Neural progenitor cell (in vitro differentiated cells): Measurements from ENCODE around the gene DISC1. TPM values are rescaled to one million over a fixed set of nuclear protein-coding genes. Genes with fewer than 3 reads are reported as not detected.
A peak's percentile ranks its signal among the peaks of the same experiment; 100 is the strongest.

Source experiments
- DNase-seq: peaks from one replicate; pipeline ENCODE4 v3.0.0-alpha.2; 2016; ENCODE audit warnings: low spot score
- H2AFZ ChIP-seq: fragments of 200-600 bp; sonication (generic); replicated peaks from 2 replicates; pipeline ENCODE4 v1.6.1; 2016; ENCODE audit warnings: antibody characterized with exemption
- H3F3A ChIP-seq: fragments of 200-600 bp; sonication (generic); 2 replicates; pipeline ENCODE4 v1.6.1; 2016; ENCODE audit warnings: antibody characterized with exemption, low read depth
- H3K27ac ChIP-seq: fragments of 200-600 bp; sonication (generic); 2 replicates; pipeline ENCODE4 v1.5.1; 2016; ENCODE audit warnings: mild to moderate bottlenecking
- H3K27me3 ChIP-seq: fragments of 200-600 bp; sonication (generic); 2 replicates; pipeline ENCODE4 v1.6.1; 2016; ENCODE audit warnings: mild to moderate bottlenecking, moderate library complexity
- H3K36me3 ChIP-seq: fragments of 200-600 bp; sonication (generic); 2 replicates; pipeline ENCODE4 v1.5.1; 2016
- H3K4me1 ChIP-seq: fragments of 200-600 bp; sonication (generic); 2 replicates; pipeline ENCODE4 v1.6.1; 2016; ENCODE audit warnings: mixed run types
- H3K4me2 ChIP-seq: fragments of 200-600 bp; sonication (generic); 2 replicates; pipeline ENCODE4 v1.6.1; 2016
- H3K4me3 ChIP-seq: fragments of 200-600 bp; sonication (generic); 2 replicates; pipeline ENCODE4 v1.5.1; 2016
- H3K79me2 ChIP-seq: fragments of 200-600 bp; sonication (generic); 2 replicates; pipeline ENCODE4 v1.6.1; 2016; ENCODE audit warnings: low read depth
- H3K9ac ChIP-seq: fragments of 200-600 bp; sonication (generic); 2 replicates; pipeline ENCODE4 v1.6.1; 2016
- H3K9me3 ChIP-seq: fragments of 200-600 bp; sonication (generic); 2 replicates; pipeline ENCODE4 v1.5.1; 2016; ENCODE audit warnings: low read depth
- H4K20me1 ChIP-seq: fragments of 200-600 bp; sonication (generic); 2 replicates; pipeline ENCODE4 v1.6.1; 2016; ENCODE audit warnings: low read depth
- H3K27ac Mint-ChIP-seq: 3 replicates; pipeline ENCODE4 v1.8.0; 2021; ENCODE audit warnings: mixed read lengths
- H3K27me3 Mint-ChIP-seq: 2 replicates; pipeline ENCODE4 v1.8.0; 2022; ENCODE audit warnings: low read depth, mild to moderate bottlenecking, inconsistent platforms, moderate library complexity, mixed read lengths; ENCODE audit not compliant: insufficient read depth
- H3K36me3 Mint-ChIP-seq: 3 replicates; pipeline ENCODE4 v1.8.0; 2021; ENCODE audit warnings: mixed read lengths
- H3K4me1 Mint-ChIP-seq: 3 replicates; pipeline ENCODE4 v1.8.0; 2021; ENCODE audit warnings: mixed read lengths
- H3K4me3 Mint-ChIP-seq: 3 replicates; pipeline ENCODE4 v1.8.0; 2021; ENCODE audit warnings: mild to moderate bottlenecking, moderate library complexity, mixed read lengths
- H3K9me3 Mint-ChIP-seq: 3 replicates; pipeline ENCODE4 v1.8.0; 2020; ENCODE audit warnings: mixed read lengths
- EZH2 ChIP-seq: fragments of 200-600 bp; sonication (generic); IDR thresholded peaks from 2 replicates; pipeline ENCODE4 v1.6.1; 2017; ENCODE audit warnings: antibody characterized with exemption, mild to moderate bottlenecking, moderate library complexity
- EZH2phosphoT487 ChIP-seq: fragments of 200-600 bp; sonication (generic); IDR thresholded peaks from 2 replicates; pipeline ENCODE4 v1.6.1; 2017; ENCODE audit warnings: antibody characterized with exemption
- total RNA-seq: library from RNA; depleted of rRNA; stranded (reverse); fragments of >200 nt; gene quantifications from 2 replicates; pipeline ENCODE4 v1.2.3, GENCODE V29; 2015; ENCODE audit warnings: low replicate concordance
- TF ChIP-seq, protein P1 (sequence below): fragments of 200-600 bp; sonication (generic); IDR thresholded peaks from 2 replicates; pipeline ENCODE4 v1.5.1; 2017; ENCODE audit warnings: antibody characterized with exemption, mild to moderate bottlenecking

The DISC1 gene
- total RNA-seq, 1 donor from 2014 or later = 1.8 TPM

DNA sequence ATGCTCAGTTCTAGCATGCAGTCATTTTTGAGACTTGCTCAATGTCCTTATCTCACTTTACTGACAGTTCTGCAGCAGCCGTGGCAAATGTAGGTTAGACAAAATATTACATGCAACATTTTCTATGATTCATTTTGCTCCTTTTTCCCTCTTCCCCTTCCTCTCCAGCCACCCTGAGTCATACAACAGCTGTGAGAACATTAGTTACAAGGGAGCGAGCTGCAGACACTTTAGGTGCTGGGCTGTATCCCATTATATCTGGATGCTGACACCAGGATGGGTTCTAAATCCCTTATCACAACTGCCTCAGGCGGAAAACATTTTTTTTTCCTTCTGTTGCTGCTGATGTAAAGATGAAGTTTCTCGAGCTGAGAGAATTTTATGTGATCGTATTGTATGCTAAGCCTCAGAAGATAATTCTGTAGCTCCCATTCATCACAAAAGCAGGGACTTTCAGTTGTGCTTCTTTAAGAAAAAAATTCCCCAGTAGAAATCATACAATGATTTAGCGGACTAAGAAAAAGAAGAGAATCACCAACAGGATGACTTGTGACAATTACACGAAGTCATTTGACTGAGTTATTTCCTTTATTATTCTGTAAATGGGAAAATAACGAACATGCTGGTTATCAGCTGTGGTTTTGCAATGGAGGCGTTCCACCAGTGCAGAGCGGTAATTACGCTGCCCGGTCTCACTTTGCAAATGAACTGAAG, 345.0 kb downstream of the DISC1 start:
- no peak overlapping the region for H2AFZ ChIP-seq
- Mint-ChIP-seq H3K4me3 (no peak overlapping the region), H3K4me1 (peaks cover 3% of the 10 kb centered on the region), H3K36me3 (no peaks in the 10 kb centered on the region), H3K27ac (peak overlapping the region; percentile 9), H3K9me3 (no peaks in the 10 kb centered on the region), H3K27me3 (no peaks in the 10 kb centered on the region)
- no peak for DNase-seq
- H3K27ac ChIP-seq = no peak overlapping the region
- no peaks in the 10 kb centered on the region for H4K20me1 ChIP-seq
- H3K9ac ChIP-seq = no peak overlapping the region
- H3K27me3 ChIP-seq = no peaks in the 10 kb centered on the region
- H3K9me3 ChIP-seq = no peaks in the 10 kb centered on the region
- H3K36me3 ChIP-seq = no peaks in the 10 kb centered on the region
- H3K79me2 ChIP-seq = no peaks in the 10 kb centered on the region
- H3K4me2 ChIP-seq = no peak overlapping the region
- TF ChIP-seq EZH2 (no peak), EZH2phosphoT487 (no peak)
- TF ChIP-seq, protein P1, sequence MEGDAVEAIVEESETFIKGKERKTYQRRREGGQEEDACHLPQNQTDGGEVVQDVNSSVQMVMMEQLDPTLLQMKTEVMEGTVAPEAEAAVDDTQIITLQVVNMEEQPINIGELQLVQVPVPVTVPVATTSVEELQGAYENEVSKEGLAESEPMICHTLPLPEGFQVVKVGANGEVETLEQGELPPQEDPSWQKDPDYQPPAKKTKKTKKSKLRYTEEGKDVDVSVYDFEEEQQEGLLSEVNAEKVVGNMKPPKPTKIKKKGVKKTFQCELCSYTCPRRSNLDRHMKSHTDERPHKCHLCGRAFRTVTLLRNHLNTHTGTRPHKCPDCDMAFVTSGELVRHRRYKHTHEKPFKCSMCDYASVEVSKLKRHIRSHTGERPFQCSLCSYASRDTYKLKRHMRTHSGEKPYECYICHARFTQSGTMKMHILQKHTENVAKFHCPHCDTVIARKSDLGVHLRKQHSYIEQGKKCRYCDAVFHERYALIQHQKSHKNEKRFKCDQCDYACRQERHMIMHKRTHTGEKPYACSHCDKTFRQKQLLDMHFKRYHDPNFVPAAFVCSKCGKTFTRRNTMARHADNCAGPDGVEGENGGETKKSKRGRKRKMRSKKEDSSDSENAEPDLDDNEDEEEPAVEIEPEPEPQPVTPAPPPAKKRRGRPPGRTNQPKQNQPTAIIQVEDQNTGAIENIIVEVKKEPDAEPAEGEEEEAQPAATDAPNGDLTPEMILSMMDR = no peak
- H3K4me3 ChIP-seq = no peak overlapping the region
- H3K4me1 ChIP-seq = peaks cover 5% of the 10 kb centered on the region
- no peaks in the 10 kb centered on the region for H3F3A ChIP-seq

DNA sequence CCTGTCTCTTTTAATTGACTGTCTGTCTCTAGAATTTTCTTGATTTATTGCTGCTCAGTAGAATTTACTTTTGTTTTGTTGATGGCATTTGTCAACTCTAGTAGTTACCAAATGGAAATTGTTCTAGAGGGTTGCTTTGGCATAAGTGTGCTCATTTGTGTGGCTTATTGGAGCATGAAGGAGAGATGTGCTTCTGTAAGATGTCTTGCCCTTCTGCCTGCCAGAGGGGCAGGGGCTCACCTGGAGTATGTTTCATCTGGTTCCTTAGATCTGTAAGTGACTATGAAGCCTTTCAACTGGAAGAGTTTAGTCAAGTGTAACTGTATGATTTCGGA, 345.5 kb downstream of the DISC1 start:
- no peaks in the 10 kb centered on the region for H3F3A ChIP-seq
- Mint-ChIP-seq H3K27me3 (no peaks in the 10 kb centered on the region), H3K4me3 (no peak overlapping the region), H3K27ac (peak overlapping the region; percentile 6), H3K4me1 (peaks cover 3% of the 10 kb centered on the region), H3K9me3 (no peaks in the 10 kb centered on the region), H3K36me3 (no peaks in the 10 kb centered on the region)
- H4K20me1 ChIP-seq = no peaks in the 10 kb centered on the region
- no peaks in the 10 kb centered on the region for H3K9me3 ChIP-seq
- H3K27me3 ChIP-seq = no peaks in the 10 kb centered on the region
- DNase-seq = no peak
- H2AFZ ChIP-seq = no peak overlapping the region
- H3K9ac ChIP-seq = no peak overlapping the region
- no peaks in the 10 kb centered on the region for H3K36me3 ChIP-seq
- no peaks in the 10 kb centered on the region for H3K79me2 ChIP-seq
- no peak overlapping the region for H3K27ac ChIP-seq
- H3K4me3 ChIP-seq = no peak overlapping the region
- TF ChIP-seq EZH2 (no peak), EZH2phosphoT487 (no peak)
- TF ChIP-seq, protein P1 = no peak
- no peak overlapping the region for H3K4me2 ChIP-seq
- peaks cover 5% of the 10 kb centered on the region for H3K4me1 ChIP-seq

DNA sequence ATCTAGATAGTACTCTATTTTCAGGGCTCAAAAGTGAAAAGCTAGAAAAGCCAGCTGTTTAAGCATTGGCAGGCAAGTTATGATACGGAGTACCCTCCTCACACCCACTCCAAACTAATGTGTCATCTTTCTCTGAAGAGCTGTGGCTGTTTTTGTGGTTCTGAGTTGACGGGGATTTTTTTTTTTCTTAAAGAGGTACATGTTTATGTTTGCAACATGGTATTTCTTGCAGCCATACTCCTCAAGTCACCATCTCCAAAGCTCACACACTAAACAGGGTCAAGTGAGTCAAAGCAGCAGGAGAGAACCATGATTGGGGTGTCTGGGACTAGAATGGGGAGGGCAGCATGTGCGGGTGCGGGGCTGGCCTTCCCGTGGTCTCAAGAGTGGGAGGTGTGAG, 347.2 kb downstream of the DISC1 start:
- H3K36me3 Mint-ChIP-seq = no peaks in the 10 kb centered on the region
- no peak for DNase-seq
- H3K9me3 ChIP-seq = no peaks in the 10 kb centered on the region
- no peak overlapping the region for H3K27ac Mint-ChIP-seq
- H3K79me2 ChIP-seq = no peaks in the 10 kb centered on the region
- H3K4me2 ChIP-seq = no peak overlapping the region
- H3K27me3 Mint-ChIP-seq = no peaks in the 10 kb centered on the region
- H3K4me3 Mint-ChIP-seq = no peak overlapping the region
- H3K9ac ChIP-seq = no peak overlapping the region
- H3K27ac ChIP-seq = no peak overlapping the region
- peaks cover 4% of the 10 kb centered on the region for H3K9me3 Mint-ChIP-seq
- no peaks in the 10 kb centered on the region for H3F3A ChIP-seq
- no peaks in the 10 kb centered on the region for H4K20me1 ChIP-seq
- H3K4me1 ChIP-seq = peaks cover 5% of the 10 kb centered on the region
- no peaks in the 10 kb centered on the region for H3K27me3 ChIP-seq
- H3K4me1 Mint-ChIP-seq = peaks cover 3% of the 10 kb centered on the region
- H2AFZ ChIP-seq = no peak overlapping the region
- no peaks in the 10 kb centered on the region for H3K36me3 ChIP-seq
- TF ChIP-seq EZH2phosphoT487 (no peak), EZH2 (no peak)
- TF ChIP-seq, protein P1 = no peak
- H3K4me3 ChIP-seq = no peak overlapping the region
